GM12878 (cell line): ENCODE results near the gene MB. TPM values are rescaled to one million over a fixed set of nuclear protein-coding genes. Genes with fewer than 3 reads are reported as not detected.

Experiments
- ATAC-seq: fragments of 200-7000 bp; cut with Tn5 transposase; 3 replicates; pipeline ENCODE4 v1.9.1; 2020; ENCODE audit warnings: mild to moderate bottlenecking, moderate library complexity
- BruUV-seq: library from RNA; stranded (reverse); fragments of 400-500 nt; replicated peaks from 2 replicates; lab custom pipeline; 2021; lab: Mats Ljungman, UMichigan
- CTCF ChIA-PET: fragments of 300-600 bp; sonication (Branson Sonifier 250); formaldehyde crosslinking; extraction: SDS; loops from one replicate; lab custom pipeline; 2021; ENCODE audit warnings: inconsistent platforms; lab: Yijun Ruan, JAX
- POLR2A ChIA-PET: fragments of 350-600 bp; formaldehyde crosslinking; extraction: SDS; loops from one replicate; lab custom pipeline; 2021; ENCODE audit warnings: inconsistent platforms; lab: Charles Lee
- RAD21 ChIA-PET: fragments of 300-600 bp; sonication (Branson Sonifier 250); formaldehyde crosslinking; loops from one replicate; lab custom pipeline; 2023; ENCODE audit warnings: antibody characterized with exemption; ENCODE audit not compliant: unreplicated experiment; lab: Charles Lee
- SMC1A ChIA-PET: fragments of 300-600 bp; sonication (Branson Sonifier 250); formaldehyde crosslinking; loops from one replicate; lab custom pipeline; 2023; ENCODE audit not compliant: unreplicated experiment, uncharacterized antibody; lab: Charles Lee
- DNase-seq: peaks from one replicate; pipeline ENCODE4 v3.0.0-alpha.2; 2011; ENCODE audit warnings: low read depth, low spot score
- FAIRE-seq: peaks from 3 replicates; lab custom pipeline; 2011; peaks lifted over from hg19 to GRCh38; lab: Jason Lieb, UNC
- H2AFZ ChIP-seq: 2 replicates; pipeline ENCODE4 v1.6.0; 2011; ENCODE audit warnings: low read depth, low read length, control low read depth; ENCODE audit not compliant: control insufficient read depth
- H3K27ac ChIP-seq: 2 replicates; pipeline ENCODE4 v1.5.1; 2011; ENCODE audit warnings: control low read depth; ENCODE audit not compliant: control insufficient read depth, insufficient read depth
- H3K27me3 ChIP-seq, 2 experiments: replicated peaks in 1 of 2; 2 replicates each; pipeline versions ENCODE4 v1.6.0 to v1.6.1; 2011; ENCODE audit warnings: low read length in 1 of 2; ENCODE audit not compliant: control insufficient read depth in 2 of 2, insufficient read depth in 2 of 2
- H3K36me3 ChIP-seq, 2 experiments: 2 replicates each; pipeline ENCODE4 v1.5.1; 2011; ENCODE audit warnings: low read length in 1 of 2; ENCODE audit not compliant: control insufficient read depth in 2 of 2, insufficient read depth in 2 of 2
- H3K4me1 ChIP-seq: 2 replicates; pipeline ENCODE4 v1.6.1; 2011; ENCODE audit warnings: mild to moderate bottlenecking, low read length, moderate library complexity, mixed read lengths; ENCODE audit not compliant: control insufficient read depth, insufficient read depth
- H3K4me2 ChIP-seq: 2 replicates; pipeline ENCODE4 v1.6.0; 2011; ENCODE audit warnings: control low read depth; ENCODE audit not compliant: control insufficient read depth, insufficient read depth
- H3K4me3 ChIP-seq: fragments of 200-600 bp; sonication (generic); 2 replicates; pipeline ENCODE4 v1.5.1; 2016
- H3K79me2 ChIP-seq: 2 replicates; pipeline ENCODE4 v1.6.0; 2011; ENCODE audit warnings: low read length; ENCODE audit not compliant: control insufficient read depth, insufficient read depth
- H3K9ac ChIP-seq: 2 replicates; pipeline ENCODE4 v1.8.0; 2011; ENCODE audit warnings: low read length, control low read depth, mixed read lengths; ENCODE audit not compliant: control insufficient read depth, insufficient read depth
- H3K9me3 ChIP-seq: replicated peaks from 3 replicates; pipeline ENCODE4 v1.5.1; 2011; ENCODE audit warnings: mild to moderate bottlenecking, low read length; ENCODE audit not compliant: control insufficient read depth, insufficient read depth
- H4K20me1 ChIP-seq: 2 replicates; pipeline ENCODE4 v1.6.0; 2011; ENCODE audit not compliant: control insufficient read depth, insufficient read depth
- ASH2L ChIP-seq: fragments of 300-600, 200-600 bp; sonication (generic); IDR thresholded peaks from 2 replicates; pipeline ENCODE4 v1.6.1; 2017; ENCODE audit warnings: low read depth, mild to moderate bottlenecking, borderline replicate concordance
- BCL3 ChIP-seq: IDR thresholded peaks from 2 replicates; pipeline ENCODE4 v1.6.1; 2011; ENCODE audit warnings: borderline replicate concordance, low read depth, mild to moderate bottlenecking, moderate library complexity, low read length; ENCODE audit not compliant: insufficient read depth, poor library complexity, severe bottlenecking
- BHLHE40 ChIP-seq, 2 experiments: fragments of 450-650 bp in 1 of 2; IDR thresholded peaks; 2 replicates each; pipeline ENCODE4 v1.6.1; 2011 to 2017; ENCODE audit warnings: low read depth in 2 of 2, borderline replicate concordance in 1 of 2, improper control_type of control experiment in 1 of 2, low read length in 1 of 2, mild to moderate bottlenecking in 1 of 2
- GATAD2B ChIP-seq: fragments of 450-650 bp; conservative IDR thresholded peaks from 2 replicates; pipeline ENCODE4 v1.6.1; 2017; ENCODE audit warnings: low read depth, mild to moderate bottlenecking, moderate library complexity
- HCFC1 ChIP-seq: fragments of 150-350 bp; IDR thresholded peaks from 2 replicates; pipeline ENCODE4 v1.6.1; 2014; ENCODE audit warnings: low read length
- HDAC6 ChIP-seq: fragments of 200-600 bp; sonication (generic); IDR thresholded peaks from one replicate; pipeline ENCODE4 v1.8.0; 2017; ENCODE audit warnings: antibody characterized with exemption; ENCODE audit not compliant: unreplicated experiment
- HDGF ChIP-seq: fragments of 450-650 bp; IDR thresholded peaks from 2 replicates; pipeline ENCODE4 v1.6.1; 2016; ENCODE audit warnings: antibody characterized with exemption
- MXI1 ChIP-seq: fragments of 150-350 bp; IDR thresholded peaks from 2 replicates; pipeline ENCODE4 v1.6.1; 2011; ENCODE audit warnings: low read depth, mild to moderate bottlenecking, inconsistent platforms, low read length, improper control_type of control experiment
- NFIC ChIP-seq: IDR thresholded peaks from 2 replicates; pipeline ENCODE4 v1.6.1; 2012; ENCODE audit warnings: low read depth, mild to moderate bottlenecking, inconsistent platforms, low read length, moderate library complexity
- PAX8 ChIP-seq: fragments of 450-650 bp; IDR thresholded peaks from 2 replicates; pipeline ENCODE4 v1.6.1; 2017; ENCODE audit warnings: mild to moderate bottlenecking, moderate library complexity
- POLR2A ChIP-seq: IDR thresholded peaks from 2 replicates; pipeline ENCODE4 v1.6.1; 2011; ENCODE audit warnings: low read depth, mild to moderate bottlenecking, low read length
- POLR2AphosphoS5 ChIP-seq: IDR thresholded peaks from 2 replicates; pipeline ENCODE4 v1.6.1; 2011; ENCODE audit warnings: mild to moderate bottlenecking, low read length, inconsistent platforms
- RAD21 ChIP-seq: IDR thresholded peaks from 2 replicates; pipeline ENCODE4 v1.6.1; 2011; ENCODE audit warnings: mild to moderate bottlenecking, low read depth, low read length, moderate library complexity; ENCODE audit not compliant: insufficient read depth
- SIN3A ChIP-seq: IDR thresholded peaks from 2 replicates; pipeline ENCODE4 v1.6.1; 2012; ENCODE audit warnings: low read depth, low read length, improper control_type of control experiment
- SREBF2 ChIP-seq: IDR thresholded peaks from 2 replicates; pipeline ENCODE4 v1.6.1; 2012; ENCODE audit warnings: mild to moderate bottlenecking, low read length
- USF1 ChIP-seq: IDR thresholded peaks from 2 replicates; pipeline ENCODE4 v1.6.1; 2011; ENCODE audit warnings: borderline replicate concordance, low read depth, mild to moderate bottlenecking, moderate library complexity, mixed read lengths, low read length; ENCODE audit not compliant: insufficient read depth; ENCODE audit errors: extremely low read length
- ZSCAN29 ChIP-seq: fragments of 450-650 bp; IDR thresholded peaks from 2 replicates; pipeline ENCODE4 v1.6.1; 2017; ENCODE audit warnings: mild to moderate bottlenecking, moderate library complexity
- WGBS: methylation state at CpG from one replicate; pipeline ENCODE4 v1.1.6; 2016; ENCODE audit warnings: low lambda C conversion rate; ENCODE audit not compliant: insufficient replicate concordance, insufficient coverage; ENCODE audit errors: missing lambda C conversion rate; 5-methylcytosine and 5-hydroxymethylcytosine counted together
- in situ Hi-C: fragments of 300-500 bp; cut with MboI; formaldehyde crosslinking; loops from 9 replicates; pipeline ENCODE4 v1.14.3; 2018; ENCODE audit warnings: mixed read lengths
- intact Hi-C: fragments of 100-400 bp; cut with micrococcal nuclease; formaldehyde crosslinking; loops from one replicate; pipeline ENCODE4 v1.14.2; 2022; ENCODE audit not compliant: unreplicated experiment
- polyA plus RNA-seq, 11 experiments: library from polyadenylated mRNA; depleted of rRNA in 4 of 11; unstranded in 6 of 11; stranded (reverse) in 5 of 11; fragments of >200 nt; fragmentation: Nextera tagmentation in 4 of 11; fragmentation: Illumina TruSeq in 1 of 11; extraction: Ambion mirVana in 4 of 11; extraction: Trizol in 1 of 11; gene quantifications; 1 replicate in 1 of 11; 2 replicates in 10 of 11; pipeline versions ENCODE4 v1.2.1 to v1.2.3, GENCODE V29; 2011 to 2016; ENCODE audit warnings: inconsistent platforms in 2 of 11, missing spikeins in 2 of 11, low read depth in 1 of 11
- total RNA-seq, 4 experiments: library from RNA; depleted of rRNA in 3 of 4; stranded (reverse); fragments of >200 nt in 3 of 4; fragmentation: Illumina TruSeq in 1 of 4; extraction: Trizol in 1 of 4; gene quantifications; 2 replicates each; pipeline versions ENCODE4 v1.2.1 to v1.2.3, GENCODE V29; 2013 to 2021

The MB gene
- total and polyA plus RNA-seq, 10 of the 15 experiments (the other 5 are each of a cell fraction or from before 2014, with no cell fraction given) = 0.09 to 0.41 (median 0.23) TPM; not detected in 3

- 39% methylated on average over 9 of the region's 9 CpGs for WGBS
- POLR2A ChIA-PET = no interaction called here
- TF ChIP-seq POLR2A (no peak), ZSCAN29 (no peak), NFIC (no peak), RAD21 (no peak), HDGF (no peak), BCL3 (no peak), USF1 (no peak), SREBF2 (no peak), SIN3A (no peak), BHLHE40 (IDR thresholded peaks at IDR 0.05; ENCODE audit: borderline replicate concordance in 1 of 2, low read depth in 2 of 2, low read length in 1 of 2) (no peak), HCFC1 (no peak), HDAC6 (no peak), MXI1 (no peak), PAX8 (no peak), POLR2AphosphoS5 (no peak), GATAD2B (no peak), ASH2L (no peak)
- H3K4me1 ChIP-seq = no peaks in the 10 kb centered on the region
- intact Hi-C loops (no loop called here), in situ Hi-C loops (no loop called here)
- H4K20me1 ChIP-seq = no peaks in the 10 kb centered on the region
- H3K36me3 ChIP-seq = no peaks in the 10 kb centered on the region
- peak; percentile 59 for FAIRE-seq
- H3K9ac ChIP-seq = no peak overlapping the region
- H2AFZ ChIP-seq = no peak overlapping the region
- H3K27ac ChIP-seq = no peak overlapping the region
- no peak overlapping the region for H3K4me3 ChIP-seq
- SMC1A ChIA-PET = no interaction called here
- BruUV-seq = no TSS peak
- CTCF ChIA-PET = interaction anchor here (0.6 kb wide), 1 partner anchor 486 kb away, joined by 3 read pairs; no protein-coding TSS in a partner anchor
- no peak for ATAC-seq
- RAD21 ChIA-PET = no interaction called here
- no peaks in the 10 kb centered on the region; a peak in 1 of 4 replicates for H3K27me3 ChIP-seq
- no peak overlapping the region for H3K4me2 ChIP-seq
- no peaks in the 10 kb centered on the region for H3K9me3 ChIP-seq
- no peak for DNase-seq
- no peaks in the 10 kb centered on the region for H3K79me2 ChIP-seq
Measured at GRCh38 chr22:35601743-35602615, 15.2 kb downstream of the MB start.
